Measurements from ENCODE around the gene CACNA2D3.
"Not testable (repeated sequence)": the region's sequence is repeated elsewhere in the genome, so short reads cannot be mapped to it uniquely, and the experiment has no call there.

Gene CACNA2D3

DNA sequence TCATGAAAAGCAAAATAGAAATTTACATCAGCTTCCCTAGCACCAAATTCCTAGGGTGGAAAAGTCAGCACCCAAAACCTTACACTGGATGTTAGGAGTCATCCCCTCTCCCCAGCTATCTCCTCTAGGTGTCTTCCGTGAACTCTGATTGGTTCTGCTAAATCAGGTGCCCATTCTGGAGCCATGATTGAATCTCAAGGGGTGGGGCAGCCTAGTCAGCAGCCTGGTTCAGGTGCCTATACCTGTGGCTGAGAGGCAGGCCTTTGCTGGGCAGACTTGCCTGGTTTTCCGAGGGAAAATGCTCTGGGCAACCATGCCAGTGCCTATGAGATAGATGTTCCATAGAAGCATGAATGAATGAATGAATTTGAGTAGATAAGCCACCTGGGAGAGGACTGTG lies 468.8 kb downstream of the CACNA2D3 start:
- no peak overlapping the region for H3K27ac ChIP-seq
- no peak for DNase-seq (ENCODE audit: low read depth, low spot score)

DNA sequence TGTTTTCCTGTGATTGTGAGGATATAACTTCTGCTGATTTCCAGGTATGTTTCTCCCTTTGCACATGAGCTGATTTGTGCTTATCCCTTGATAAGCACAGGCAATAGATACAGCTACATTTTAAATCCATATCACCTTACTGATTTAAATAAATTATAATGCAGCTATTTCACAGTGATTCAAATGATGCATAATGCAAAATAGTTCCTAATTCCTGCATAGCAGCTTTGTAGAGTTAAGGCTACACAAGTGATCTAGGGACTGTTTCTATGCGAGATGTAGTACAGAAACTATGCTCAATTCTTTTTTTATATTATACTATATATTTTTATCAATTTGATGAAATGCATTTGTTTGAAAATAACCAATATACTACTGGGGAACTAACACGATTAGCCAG lies 471.3 kb downstream of the CACNA2D3 start:
- no peak overlapping the region for H3K27ac ChIP-seq
- DNase-seq (ENCODE audit: low read depth, low spot score) = no peak

DNA sequence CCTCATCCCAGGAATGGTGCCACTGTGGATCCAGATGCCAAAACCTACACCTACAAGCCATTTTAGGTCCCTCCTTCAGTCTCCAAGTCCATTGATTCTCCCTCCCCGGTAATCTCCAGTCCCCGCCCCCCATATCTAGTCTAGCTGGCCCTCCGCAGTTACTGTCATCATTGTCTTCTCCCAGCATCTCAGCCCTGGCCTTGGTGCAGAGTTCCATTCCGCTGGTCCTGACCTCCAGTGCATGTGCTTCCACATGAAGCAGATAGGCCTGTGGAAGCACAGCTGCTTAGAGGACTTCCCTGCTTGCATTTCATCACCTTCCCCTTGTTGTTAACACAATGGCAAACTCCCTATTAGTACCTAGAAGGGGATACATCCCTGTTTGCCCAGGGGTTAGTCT lies 473.7 kb downstream of the CACNA2D3 start:
- H3K27ac ChIP-seq = no peak overlapping the region
- DNase-seq (ENCODE audit: low read depth, low spot score) = no peak

DNA sequence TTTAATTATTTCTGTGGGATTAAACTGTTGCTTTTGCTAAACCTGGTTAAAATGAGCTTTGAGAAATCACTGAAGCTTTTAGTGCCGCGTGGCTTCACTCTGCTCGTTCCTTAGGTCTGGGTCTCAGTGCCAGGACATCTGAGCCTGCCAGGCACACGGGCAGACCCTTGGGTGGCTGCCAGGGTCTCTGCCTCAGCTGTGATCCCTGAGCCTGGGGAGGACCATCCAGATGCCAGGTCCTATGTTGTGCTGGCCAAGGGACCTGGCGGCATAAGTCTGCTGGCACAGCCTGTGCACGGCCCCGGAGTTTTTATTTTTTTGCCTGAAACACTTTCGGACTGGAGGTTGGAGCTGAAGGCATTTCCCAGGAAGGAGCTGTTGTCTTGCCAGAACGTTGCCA lies 477.4 kb downstream of the CACNA2D3 start:
- no peak for DNase-seq (ENCODE audit: low read depth, low spot score)
- H3K27ac ChIP-seq = no peak overlapping the region

DNA sequence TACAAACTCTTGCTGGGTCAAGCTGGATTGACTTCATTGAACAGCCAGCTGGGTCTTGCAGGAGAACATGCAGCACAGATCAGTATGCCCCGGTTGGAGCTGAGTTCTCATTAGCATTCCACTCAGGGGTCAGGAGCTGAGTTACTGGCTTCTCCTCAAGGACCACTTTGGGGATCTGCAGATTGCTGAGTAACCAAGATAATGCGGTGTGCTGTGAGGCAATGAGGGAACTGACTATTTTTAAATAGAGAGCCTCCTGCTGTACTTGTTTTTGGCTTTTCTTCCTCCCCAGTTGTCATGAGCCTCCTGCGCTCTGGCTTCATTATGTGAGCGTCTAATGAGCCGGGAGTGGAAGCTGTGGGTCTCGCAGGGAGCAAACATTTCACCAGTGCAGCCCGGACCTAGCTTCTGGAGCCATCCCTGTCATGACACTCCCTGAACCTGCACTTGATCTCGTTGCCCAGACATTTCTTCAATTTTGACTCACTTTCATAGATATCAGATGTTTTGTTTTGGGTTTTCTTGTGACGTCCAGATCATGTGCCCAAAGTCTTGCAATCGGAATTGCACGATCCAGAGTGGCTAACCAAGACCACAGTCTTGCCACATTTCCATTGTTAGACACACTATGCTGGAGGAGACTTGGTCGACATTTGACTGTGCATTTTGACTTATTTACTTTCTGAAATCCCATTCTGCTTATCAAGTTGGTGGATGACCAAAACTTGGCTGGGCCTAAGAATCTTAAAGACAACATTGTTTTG lies 478.3 kb downstream of the CACNA2D3 start:
- no peak overlapping the region for H3K27ac ChIP-seq
- no peak for DNase-seq (ENCODE audit: low read depth, low spot score)

DNA sequence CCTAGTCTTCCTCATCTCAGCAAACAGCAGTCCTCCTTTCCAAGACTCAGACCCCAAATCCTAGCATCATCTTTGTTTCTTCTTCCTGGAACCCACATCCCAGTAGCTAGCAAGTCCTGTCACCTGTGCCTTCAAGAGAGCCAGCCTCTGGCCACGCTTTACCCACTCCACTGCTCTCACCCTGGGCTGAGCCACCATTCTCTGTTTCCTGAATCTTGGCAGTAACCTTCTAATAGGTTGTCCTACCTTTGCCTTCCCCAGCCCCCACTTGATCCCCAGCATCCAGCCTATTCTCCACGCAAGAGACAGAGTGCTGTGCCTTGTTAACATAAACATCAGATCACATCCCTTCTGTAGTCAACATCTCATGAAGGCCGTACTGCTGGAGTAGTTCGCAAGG lies 482.1 kb downstream of the CACNA2D3 start:
- H3K27ac ChIP-seq = no peak overlapping the region
- no peak for DNase-seq (ENCODE audit: low read depth, low spot score)

DNA sequence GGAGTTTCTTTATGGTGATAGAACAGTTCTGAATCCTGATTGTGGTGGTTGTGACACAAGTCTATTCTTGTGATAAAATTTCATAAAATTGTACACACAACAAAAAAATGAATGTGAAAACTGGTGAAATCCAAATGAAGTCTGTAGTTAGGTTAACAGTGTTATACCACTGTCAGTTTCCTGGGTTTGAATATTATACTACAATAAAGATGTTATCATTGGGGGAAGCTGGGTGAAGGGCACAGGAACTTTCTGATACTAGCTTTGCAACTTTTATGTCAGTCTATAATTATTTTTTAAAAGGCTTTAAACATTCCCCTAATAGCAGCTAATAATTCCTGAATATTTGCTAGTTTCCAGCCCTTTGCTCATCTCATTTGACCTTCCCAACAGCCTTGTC lies 485.7 kb downstream of the CACNA2D3 start:
- H3K27ac ChIP-seq = no peak overlapping the region
- DNase-seq (ENCODE audit: low read depth, low spot score) = no peak

DNA sequence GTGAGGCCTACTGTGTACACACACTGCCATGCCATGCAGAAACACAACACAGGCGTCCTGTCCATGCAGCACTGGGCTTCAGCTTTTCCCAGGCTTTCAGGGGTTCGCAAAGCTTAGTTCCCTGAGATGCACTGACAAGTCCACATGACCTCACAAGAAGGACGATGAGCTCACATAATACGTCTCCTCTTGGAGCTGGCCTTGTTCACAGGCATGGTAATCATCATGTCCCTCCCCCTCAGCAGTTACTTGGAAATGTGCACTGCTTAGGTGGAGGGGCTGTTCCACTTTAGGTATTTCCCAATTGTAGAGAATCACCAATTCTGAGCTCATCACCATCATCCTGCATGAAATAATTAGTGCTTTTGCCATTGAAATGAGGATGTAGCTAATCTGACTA lies 496.7 kb downstream of the CACNA2D3 start:
- no peak for DNase-seq (ENCODE audit: low read depth, low spot score)

DNA sequence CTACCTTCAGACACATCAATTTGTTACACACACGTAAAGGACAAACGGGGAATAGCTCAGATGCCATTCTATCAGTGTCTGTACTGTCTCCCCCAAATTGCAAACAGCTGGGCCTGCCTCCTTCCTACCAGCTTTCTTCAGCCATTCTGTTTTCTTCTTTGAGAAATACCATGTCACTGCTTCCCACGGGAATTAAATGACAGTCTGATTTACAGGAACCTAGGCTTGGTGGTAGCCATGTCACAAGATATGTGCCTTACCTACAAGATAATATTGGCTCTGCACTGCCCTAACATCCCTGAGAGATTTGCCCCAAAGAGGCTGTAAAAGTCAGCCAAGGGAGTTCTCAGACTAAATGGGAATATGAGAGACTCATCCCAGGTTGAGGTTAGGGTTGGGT lies 497.2 kb downstream of the CACNA2D3 start:
- no peak for DNase-seq (ENCODE audit: low read depth, low spot score)

More for the DNA sequence above, 496.7 kb downstream of the CACNA2D3 start:
- H3K27ac ChIP-seq = no peak overlapping the region

DNA sequence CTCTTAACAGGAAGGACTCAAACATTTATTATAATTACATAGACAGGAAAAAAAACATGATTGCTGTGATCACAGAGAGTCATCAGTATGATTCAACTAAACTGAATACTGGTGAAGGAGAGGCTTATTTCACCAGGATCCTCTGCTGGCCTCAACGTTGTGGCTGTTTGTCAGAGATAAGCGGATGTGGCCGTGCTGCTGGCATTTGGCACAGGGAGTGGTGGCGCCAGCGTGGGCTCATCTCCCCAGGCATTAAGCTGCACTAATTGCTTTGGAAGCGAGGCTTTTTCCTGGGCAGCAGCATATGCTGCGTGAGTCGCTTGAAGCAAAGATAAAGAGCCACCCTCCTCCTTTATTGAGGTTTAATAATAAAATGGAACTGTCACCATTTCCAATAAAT lies 498.8 kb downstream of the CACNA2D3 start:
- DNase-seq (ENCODE audit: low read depth, low spot score) = no peak
- H3K27ac ChIP-seq = no peak overlapping the region

More for the DNA sequence above, 497.2 kb downstream of the CACNA2D3 start:
- no peak overlapping the region for H3K27ac ChIP-seq

DNA sequence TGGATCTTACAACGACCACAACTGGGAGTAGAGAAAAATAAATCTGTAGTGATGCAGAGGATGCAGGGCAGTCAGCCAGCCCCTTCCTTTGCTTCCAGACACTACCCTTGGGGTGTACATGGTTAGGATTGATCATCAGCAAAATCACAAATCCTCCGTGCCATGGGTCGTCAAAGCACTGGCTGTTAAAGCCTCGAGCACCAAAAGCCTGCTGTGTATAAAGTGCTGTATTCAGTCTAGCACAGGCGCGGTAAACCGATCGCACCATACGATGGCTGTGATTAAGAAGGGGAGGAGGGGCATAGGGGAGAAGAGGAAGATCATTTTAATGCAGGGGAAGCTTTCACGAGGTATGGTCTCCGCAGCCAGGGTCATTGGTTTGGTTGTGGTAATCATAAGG lies 500.3 kb downstream of the CACNA2D3 start:
- H3K27ac ChIP-seq = no peak overlapping the region
- no peak for DNase-seq (ENCODE audit: low read depth, low spot score)

DNA sequence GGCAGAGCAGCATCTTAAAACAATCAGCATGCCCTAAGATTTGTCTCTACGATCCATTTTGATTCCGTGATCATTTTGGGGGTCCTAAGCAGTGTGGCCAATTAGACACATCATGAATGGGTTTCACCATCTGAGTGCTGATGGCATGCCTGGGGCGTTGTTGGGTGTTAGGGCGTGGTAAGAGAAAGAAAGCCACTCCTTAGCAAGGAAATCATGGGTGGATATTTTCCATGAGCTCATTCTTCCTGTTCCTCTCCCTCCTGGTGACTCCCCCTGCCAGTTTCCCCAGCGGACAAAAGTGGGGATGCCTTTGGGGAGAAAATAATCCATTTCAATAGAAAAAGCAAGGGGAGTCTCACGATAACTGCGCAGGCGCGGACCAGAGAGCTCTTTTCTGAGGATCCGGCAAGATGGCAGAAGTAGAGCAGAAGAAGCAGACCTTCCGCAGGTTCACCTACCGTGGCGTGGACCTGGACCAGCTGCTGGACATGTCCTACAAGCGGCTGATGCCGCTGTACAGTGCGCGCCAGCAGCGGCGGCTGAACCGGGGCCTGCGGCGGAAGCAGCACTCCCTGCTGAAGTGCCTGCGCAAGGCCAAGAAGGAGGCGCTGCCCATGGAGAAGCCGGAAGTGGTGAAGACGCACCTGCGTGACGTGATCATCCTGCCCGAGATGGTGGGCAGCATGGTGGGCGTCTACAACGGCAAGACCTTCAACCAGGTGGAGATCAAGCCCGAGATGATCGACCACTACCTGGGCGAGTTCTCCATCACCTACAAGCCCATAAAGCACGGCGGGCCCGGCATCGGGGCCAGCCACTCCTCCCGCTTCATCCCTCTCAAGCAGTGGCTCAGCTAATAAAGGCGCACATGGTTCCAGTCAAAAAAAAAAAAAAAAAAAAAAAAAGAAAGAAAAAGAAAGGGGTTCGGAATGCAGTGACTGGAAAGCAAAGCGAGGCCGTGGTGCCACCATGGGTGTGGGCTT lies 503.7 kb downstream of the CACNA2D3 start:
- no peak for DNase-seq (ENCODE audit: low read depth, low spot score)

DNA sequence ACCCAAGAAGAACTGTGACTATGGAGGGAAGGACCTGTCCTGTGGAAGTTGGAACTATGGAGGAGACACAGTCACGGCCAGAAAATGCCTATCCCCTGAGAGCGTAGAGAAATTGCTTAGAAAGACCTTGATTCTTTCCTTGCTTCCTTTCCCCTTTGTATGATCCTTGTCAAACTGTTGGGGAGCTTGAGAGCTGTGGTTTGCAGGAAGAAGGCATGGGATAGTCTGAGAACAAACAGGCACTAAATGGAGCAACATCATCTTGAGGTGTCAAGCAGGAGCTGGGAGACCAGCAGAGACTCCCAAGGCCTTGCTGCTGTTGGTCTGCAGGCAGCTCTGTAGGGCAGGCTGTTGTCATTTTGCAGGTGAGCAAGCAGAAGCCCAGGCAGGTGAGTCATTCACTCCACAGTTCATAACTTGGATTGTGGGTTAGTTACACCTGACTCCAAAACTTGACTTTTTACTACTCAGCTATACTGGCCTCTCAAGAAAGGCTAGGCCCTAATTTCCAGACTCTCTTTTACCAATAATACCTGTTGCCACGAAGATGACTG lies 506.6 kb downstream of the CACNA2D3 start:
- no peak for DNase-seq (ENCODE audit: low read depth, low spot score)
- no peak overlapping the region for H3K27ac ChIP-seq

More for the DNA sequence above, 503.7 kb downstream of the CACNA2D3 start:
- H3K27ac ChIP-seq = no peak overlapping the region

DNA sequence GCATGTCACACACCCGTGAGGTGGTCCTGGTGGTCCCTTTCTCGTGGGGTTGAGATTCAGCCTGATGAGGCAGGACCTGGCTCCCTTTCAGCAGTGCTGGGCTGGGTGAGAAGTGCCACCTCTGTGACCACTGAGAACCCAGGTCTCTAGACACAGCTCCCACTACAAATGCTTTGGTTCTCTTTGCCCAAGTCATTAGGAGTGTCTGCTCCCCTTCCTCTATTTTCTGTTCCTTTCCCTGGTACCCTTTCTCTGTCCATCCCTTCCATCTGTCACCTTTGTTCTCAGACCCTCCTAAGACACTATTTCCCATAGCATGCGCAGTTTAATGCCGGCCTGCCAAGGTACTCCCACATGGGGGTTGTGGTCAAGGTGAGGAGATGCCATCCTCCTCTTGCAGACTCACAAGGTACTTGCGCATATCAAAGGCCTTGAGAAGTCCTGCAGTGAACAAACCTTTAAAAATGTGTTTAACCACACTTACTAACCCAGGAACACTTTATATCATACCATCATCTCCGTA lies 507.8 kb downstream of the CACNA2D3 start:
- H3K27ac ChIP-seq = no peak overlapping the region
- no peak for DNase-seq (ENCODE audit: low read depth, low spot score)

DNA sequence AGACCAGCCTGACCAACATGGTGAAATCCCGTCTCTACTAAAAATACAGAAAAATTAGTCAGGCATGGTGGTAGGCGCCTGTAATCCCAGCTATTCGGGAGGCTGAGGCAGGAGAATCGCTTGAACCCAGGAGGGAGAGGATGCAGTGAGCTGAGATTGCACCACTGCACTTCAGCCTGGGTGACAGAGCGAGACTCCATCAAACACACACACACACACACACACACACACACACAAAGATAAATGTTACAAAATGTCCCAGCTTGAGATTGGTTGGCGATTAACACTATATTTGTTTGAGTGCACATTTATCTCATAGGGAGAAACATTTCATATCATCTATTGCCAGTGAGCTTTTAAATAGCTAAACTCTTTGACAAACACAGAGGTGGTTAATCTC lies 508.6 kb downstream of the CACNA2D3 start:
- H3K27ac ChIP-seq; DNase-seq (ENCODE audit: low read depth, low spot score): not testable (repeated sequence)

DNA sequence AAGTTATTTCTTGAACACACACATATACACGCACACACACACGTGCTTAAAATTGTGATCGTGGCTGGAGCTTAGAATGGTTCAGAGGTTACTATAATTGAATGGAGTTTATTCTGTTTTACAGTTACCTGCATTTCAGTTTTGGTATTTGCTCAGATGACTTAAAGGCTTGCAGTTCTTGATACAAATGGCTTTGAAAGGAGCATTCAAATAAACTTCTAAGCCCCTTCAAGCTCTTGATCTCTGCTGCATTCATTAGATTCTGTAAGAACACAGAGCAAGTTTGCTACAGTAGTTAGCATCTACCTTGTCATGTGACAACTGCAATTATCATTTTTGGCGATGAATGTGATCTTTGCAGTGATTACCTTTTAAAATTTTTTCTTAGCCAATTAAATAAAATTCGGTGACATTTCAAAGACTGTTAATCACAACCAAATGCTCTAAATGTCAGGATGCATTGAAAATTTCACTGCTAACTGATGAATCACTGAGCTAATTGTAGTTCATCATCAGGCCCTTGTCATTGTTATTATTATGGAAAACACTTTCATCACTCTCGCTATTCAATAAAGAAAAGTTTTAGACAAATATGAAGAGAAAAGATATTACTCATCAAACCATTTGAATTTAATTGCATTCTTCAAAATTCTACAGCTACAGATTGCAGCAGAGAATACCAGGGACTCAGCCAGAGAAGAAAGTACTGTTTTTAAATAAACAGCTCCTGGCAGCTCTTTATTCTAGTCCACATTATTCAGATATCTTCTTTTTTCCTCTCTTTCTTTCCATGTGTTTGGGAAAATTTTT lies 509.4 kb downstream of the CACNA2D3 start:
- DNase-seq (ENCODE audit: low read depth, low spot score) = no peak

DNA sequence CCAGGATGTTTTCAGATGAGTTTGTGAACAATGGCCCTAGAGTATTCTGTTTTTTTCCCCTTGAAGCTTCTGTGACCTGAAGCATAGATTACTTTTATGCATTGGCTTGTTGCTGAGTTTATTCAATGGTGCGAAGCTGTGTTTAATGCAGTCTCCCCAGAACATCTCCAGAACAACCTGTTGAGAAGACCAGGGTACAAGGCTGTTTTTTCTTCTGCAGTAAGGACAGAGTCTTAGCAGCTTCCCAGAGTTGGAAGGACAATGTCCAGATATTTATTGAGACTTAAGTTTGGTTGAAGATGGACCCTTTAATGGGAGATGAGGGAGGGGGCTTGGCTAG lies 509.9 kb downstream of the CACNA2D3 start:
- DNase-seq (ENCODE audit: low read depth, low spot score) = no peak

More for the DNA sequence above, 509.4 kb downstream of the CACNA2D3 start:
- no peak overlapping the region for H3K27ac ChIP-seq

DNA sequence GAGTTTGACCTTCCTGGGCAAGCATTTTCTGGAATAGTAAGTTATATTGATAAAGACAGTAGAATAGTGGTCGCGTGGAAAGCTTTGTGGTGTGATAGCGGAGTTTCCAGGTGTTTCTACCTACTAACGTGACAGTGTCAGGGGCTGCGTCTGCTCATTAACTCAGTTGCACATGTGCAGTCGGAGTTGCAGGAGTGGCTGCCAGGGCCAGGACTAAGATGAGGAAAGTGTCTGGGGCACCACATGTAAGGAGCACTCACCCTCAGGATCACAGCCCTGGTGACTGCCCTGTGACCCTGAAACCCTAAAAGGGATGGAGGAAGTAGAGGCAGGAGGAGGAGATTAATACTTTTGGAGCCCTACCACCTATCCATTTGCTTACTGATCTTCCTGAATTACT lies 510.5 kb downstream of the CACNA2D3 start:
- no peak overlapping the region for H3K27ac ChIP-seq
- DNase-seq (ENCODE audit: low read depth, low spot score) = no peak

More for the DNA sequence above, 509.9 kb downstream of the CACNA2D3 start:
- H3K27ac ChIP-seq = no peak overlapping the region

DNA sequence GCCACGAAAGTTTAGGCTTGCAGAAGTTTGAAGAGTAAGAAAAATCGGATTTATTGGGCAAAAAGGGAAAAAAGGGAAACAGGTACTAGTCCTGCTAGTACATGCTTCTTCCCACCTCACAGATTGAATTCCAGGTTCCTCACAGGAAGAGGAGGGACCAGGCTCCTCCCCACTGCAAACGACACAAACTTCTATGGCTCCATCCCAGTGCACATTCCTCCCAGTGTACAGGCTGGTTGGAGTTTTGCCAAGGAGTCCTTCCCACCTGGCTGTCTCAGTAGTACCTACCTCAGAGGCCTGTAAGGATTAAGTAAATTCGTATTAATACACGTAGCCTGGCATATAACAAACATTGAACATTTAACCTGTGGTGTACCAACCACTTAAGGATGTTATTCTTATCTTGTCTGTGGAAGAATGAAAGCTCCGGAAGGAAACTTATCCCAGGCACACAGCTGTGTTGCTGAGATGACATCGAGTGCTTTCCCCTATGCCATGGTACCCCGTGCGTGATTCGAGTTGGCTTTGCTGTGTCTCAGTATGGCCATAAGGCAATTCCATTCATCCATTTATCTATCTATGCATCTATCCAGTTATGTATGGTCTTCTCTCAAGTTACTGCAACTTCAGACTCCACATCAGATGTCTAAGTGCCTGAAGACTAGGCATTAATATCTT lies 511.2 kb downstream of the CACNA2D3 start:
- no peak for DNase-seq (ENCODE audit: low read depth, low spot score)
- H3K27ac ChIP-seq = no peak overlapping the region
